ENCODE measurements around the gene PRMT7. TPM values are rescaled to one million over a fixed set of nuclear protein-coding genes. Genes with fewer than 3 reads are reported as not detected.

The PRMT7 gene
- total RNA-seq: 32.4 and 33.9 TPM in 2 replicates

GRCh38 chr16:68310774-68311511, at the start of gene PRMT7, which contains the start of gene SLC7A6OS:
Gene PRMT7 (plus strand): TSS chr16:68311019. CDS start chr16:68315980, 4,961 bp downstream.
Gene SLC7A6OS (minus strand): TSS chr16:68310946. CDS start chr16:68310926, 20 bp downstream.

DNA sequence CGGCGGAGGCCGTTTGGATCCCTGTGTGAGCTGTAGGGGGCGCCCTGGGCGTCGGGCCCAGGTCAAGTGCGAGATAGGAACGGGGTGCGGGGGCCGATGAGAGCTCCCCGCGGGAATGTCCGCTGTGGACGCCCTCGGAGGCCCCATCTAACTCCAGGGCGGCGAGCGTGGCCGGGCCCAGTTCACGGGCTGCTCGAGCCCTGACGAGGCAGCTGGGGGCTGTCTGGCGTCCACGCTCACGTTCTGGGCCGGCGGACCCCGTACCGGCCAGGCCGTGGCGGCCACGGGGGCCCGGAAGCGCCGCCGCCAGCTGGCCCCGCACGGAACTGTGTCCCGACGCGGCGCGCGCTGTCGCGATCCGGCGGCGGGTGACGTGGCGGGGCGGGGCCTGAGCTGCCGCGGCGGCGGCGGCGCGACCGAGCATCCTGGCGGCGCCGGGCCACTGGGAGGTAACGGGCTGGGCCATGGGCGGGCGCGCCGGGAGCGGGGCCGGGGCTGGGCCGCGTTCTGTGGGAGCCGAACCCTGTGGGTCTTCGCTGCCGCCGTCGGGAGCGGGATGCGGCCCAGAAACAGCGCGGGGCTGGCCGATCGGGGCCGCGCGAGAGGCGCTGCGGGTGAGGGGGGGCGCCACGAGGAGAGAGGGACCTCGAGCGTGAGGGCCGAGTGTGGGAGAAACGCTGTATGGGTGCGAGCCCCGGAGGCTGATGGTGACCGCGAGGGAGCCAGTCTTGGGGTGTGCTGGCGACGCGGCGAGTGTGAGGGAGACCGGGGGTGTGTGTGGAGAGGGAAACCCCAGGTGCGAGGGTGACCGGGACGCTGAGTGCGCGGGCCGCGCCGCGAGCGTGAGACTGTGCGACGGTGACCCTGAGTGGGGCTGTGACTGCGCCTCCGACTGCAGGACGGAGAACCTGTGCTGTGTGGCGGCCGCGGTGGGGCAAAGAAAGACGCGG, 46.4 kb upstream of the PRMT7 start, which contains the start of gene SLC7A6:
TSS of gene SLC7A6 (plus strand) at position 399 of the 950 bp plus-strand sequence. CDS start 10,201 bp downstream, outside the sequence.

Other genes starting within 250 kb of the PRMT7 start
- gene NFATC3, start 225.6 kb upstream of the PRMT7 start, total RNA-seq: 15.7 and 18.8 TPM in 2 replicates
- gene ESRP2, start 74.9 kb upstream of the PRMT7 start, total RNA-seq: not detected in 2 replicates
- 11.7 and 13.8 TPM in 2 replicates for gene PLA2G15, start 65.6 kb upstream of the PRMT7 start, total RNA-seq
- gene SLC7A6, start 46.5 kb upstream of the PRMT7 start, total RNA-seq: 5.3 and 13.6 TPM in 2 replicates
- 4.2 and 6.2 TPM in 2 replicates for gene SLC7A6OS, start 73 bp upstream of the PRMT7 start, total RNA-seq
- under 0.01 TPM in 1 of 2 replicates, not detected in the other for gene SMPD3, start 137.5 kb downstream of the PRMT7 start, total RNA-seq
- gene ZFP90, start 228.3 kb downstream of the PRMT7 start, total RNA-seq: 19.4 and 27.5 TPM in 2 replicates

All from cardiac ventricle fibroblast (primary cell).